Endothelial cell of umbilical vein (primary cell): ENCODE data around the gene PELI2. TPM values are rescaled to one million over a fixed set of nuclear protein-coding genes. Genes with fewer than 3 reads are reported as not detected.

Experiments
- BruUV-seq: library from RNA; stranded (reverse); fragments of 400-500 nt; replicated peaks from 2 replicates; lab custom pipeline; 2021; lab: Mats Ljungman, UMichigan
- CTCF ChIA-PET: fragments of 300-600, 350-600 bp; sonication (Branson Sonifier 250); formaldehyde crosslinking; loops from one replicate; lab custom pipeline; 2021; ENCODE audit warnings: antibody characterized with exemption, inconsistent platforms; lab: Charles Lee
- POLR2A ChIA-PET: fragments of 300-600, 350-600 bp; sonication (Branson Sonifier 250); formaldehyde crosslinking; loops from one replicate; lab custom pipeline; 2021; ENCODE audit warnings: antibody characterized with exemption, inconsistent platforms; lab: Charles Lee
- DNase-seq: peaks from one replicate; pipeline ENCODE4 v3.0.0-alpha.2; 2011; ENCODE audit warnings: low read depth, low spot score
- FAIRE-seq: peaks from 2 replicates; lab custom pipeline; 2011; peaks lifted over from hg19 to GRCh38; lab: Jason Lieb, UNC
- H2AFZ ChIP-seq: 2 replicates; pipeline ENCODE4 v1.6.0; 2012; ENCODE audit warnings: low read depth, low read length, control low read depth, inconsistent platforms
- H3K27ac ChIP-seq: 2 replicates; pipeline ENCODE4 v1.5.1; 2011; ENCODE audit warnings: low read depth, mild to moderate bottlenecking, control low read depth, low read length, moderate library complexity; ENCODE audit not compliant: insufficient read depth
- H3K27me3 ChIP-seq, 2 experiments: 2 replicates each; pipeline versions ENCODE4 v1.6.0 to v1.6.1; 2011; ENCODE audit warnings: low read length in 2 of 2, mixed read lengths in 1 of 2; ENCODE audit not compliant: control insufficient read depth in 2 of 2, insufficient read depth in 2 of 2
- H3K36me3 ChIP-seq, 2 experiments: 2 replicates in 1 of 2; 3 replicates in 1 of 2; pipeline ENCODE4 v1.5.1; 2011; ENCODE audit warnings: low read length in 2 of 2, mild to moderate bottlenecking in 1 of 2, moderate library complexity in 1 of 2; ENCODE audit not compliant: control insufficient read depth in 2 of 2, insufficient read depth in 2 of 2; ENCODE audit errors: extremely low read depth in 1 of 2
- H3K4me1 ChIP-seq: 3 replicates; pipeline ENCODE4 v1.5.1; 2011; ENCODE audit warnings: mild to moderate bottlenecking, low read length; ENCODE audit not compliant: control insufficient read depth, insufficient read depth; ENCODE audit errors: extremely low read depth
- H3K4me2 ChIP-seq: 2 replicates; pipeline ENCODE4 v1.6.1; 2011; ENCODE audit warnings: low read length, control low read depth, mixed read lengths; ENCODE audit not compliant: insufficient read depth
- H3K4me3 ChIP-seq, 3 experiments: fragments of 200-600 bp in 1 of 3; sonication (generic), shearing (Covaris generic) in 1 of 3; replicated peaks in 1 of 3; 2 replicates each; pipeline ENCODE4 v1.5.1; 2011 to 2016; ENCODE audit warnings: control low read depth in 3 of 3, low read length in 3 of 3, mild to moderate bottlenecking in 2 of 3, inconsistent platforms in 1 of 3, low read depth in 1 of 3, moderate library complexity in 1 of 3; ENCODE audit not compliant: insufficient read depth in 1 of 3
- H3K79me2 ChIP-seq: 2 replicates; pipeline ENCODE4 v1.6.0; 2012; ENCODE audit warnings: low read length, inconsistent platforms; ENCODE audit not compliant: control insufficient read depth, insufficient read depth
- H3K9ac ChIP-seq: replicated peaks from 2 replicates; pipeline ENCODE3; 2011; ENCODE audit warnings: low read length, control low read depth; ENCODE audit not compliant: insufficient read depth; ENCODE audit errors: extremely low read depth
- H3K9me1 ChIP-seq: replicated peaks from 3 replicates; pipeline ENCODE4 v1.6.0; 2011; ENCODE audit warnings: mild to moderate bottlenecking, low read length; ENCODE audit not compliant: control insufficient read depth, insufficient read depth; ENCODE audit errors: extremely low read depth
- H3K9me3 ChIP-seq: replicated peaks from 2 replicates; pipeline ENCODE4 v1.5.1; 2012; ENCODE audit warnings: low read length, inconsistent platforms; ENCODE audit not compliant: control insufficient read depth, insufficient read depth
- H4K20me1 ChIP-seq: replicated peaks from 2 replicates; pipeline ENCODE3; 2011; ENCODE audit warnings: mild to moderate bottlenecking, low read length; ENCODE audit not compliant: control insufficient read depth, insufficient read depth; ENCODE audit errors: extremely low read depth
- EZH2 ChIP-seq: IDR thresholded peaks from 2 replicates; pipeline ENCODE4 v1.6.1; 2012; ENCODE audit warnings: borderline replicate concordance, low read depth, mild to moderate bottlenecking, moderate library complexity, low read length, inconsistent platforms; ENCODE audit not compliant: severe bottlenecking
- FOS ChIP-seq: IDR thresholded peaks from 2 replicates; pipeline ENCODE4 v1.6.1; 2011; ENCODE audit warnings: mild to moderate bottlenecking, low read length, moderate library complexity, borderline replicate concordance; ENCODE audit not compliant: insufficient read depth
- GATA2 ChIP-seq: IDR thresholded peaks from 2 replicates; pipeline ENCODE4 v1.7.0; 2011; ENCODE audit warnings: low read depth, mild to moderate bottlenecking, moderate library complexity, mixed read lengths, low read length; ENCODE audit not compliant: insufficient read length, insufficient read depth
- JUN ChIP-seq: IDR thresholded peaks from 2 replicates; pipeline ENCODE4 v1.6.1; 2011; ENCODE audit warnings: borderline replicate concordance, low read depth; ENCODE audit not compliant: insufficient read length, insufficient read depth
- MYC ChIP-seq: IDR thresholded peaks from one replicate; pipeline ENCODE4 v1.6.1; 2011; ENCODE audit warnings: mild to moderate bottlenecking, low read depth, low read length
- POLR2A ChIP-seq: IDR thresholded peaks from 2 replicates; pipeline ENCODE4 v1.6.1; 2012; ENCODE audit warnings: low read depth, mild to moderate bottlenecking, control low read depth, low read length
- POLR2AphosphoS5 ChIP-seq: IDR thresholded peaks from 2 replicates; pipeline ENCODE4 v1.6.1; 2012; ENCODE audit warnings: low read depth, mild to moderate bottlenecking, control low read depth, low read length, moderate library complexity; ENCODE audit not compliant: insufficient read depth
- dilution Hi-C: fragments of 300-500 bp; cut with MboI; formaldehyde crosslinking; loops from one replicate; pipeline ENCODE4 v1.15.0; 2019; ENCODE audit warnings: low sequenced_read_pairs; ENCODE audit not compliant: extremely low pct_ligation_motif_present
- intact Hi-C: fragments of 100-400 bp; cut with micrococcal nuclease; formaldehyde crosslinking; loops from one replicate; pipeline ENCODE4 v1.10.0; 2022
- polyA plus RNA-seq, 4 experiments: library from polyadenylated mRNA; depleted of rRNA in 3 of 4; stranded (reverse) in 3 of 4; unstranded in 1 of 4; fragments of >200 nt; gene quantifications; 2 replicates each; pipeline versions ENCODE4 v1.2.1 to v1.2.3, GENCODE V29; 2011 to 2012; ENCODE audit warnings: missing spikeins in 1 of 4
- total RNA-seq: library from RNA; stranded (reverse); gene quantifications from 2 replicates; pipeline ENCODE4 v1.2.3, GENCODE V29; 2021
- TF ChIP-seq, protein P1 (sequence below): IDR thresholded peaks from 2 replicates; pipeline ENCODE4 v1.6.1; 2011; ENCODE audit not compliant: insufficient read depth, insufficient read length
- TF ChIP-seq, protein P2 (sequence below), 2 donors: IDR thresholded peaks; 1 replicate in 1 of 2; 2 replicates in 1 of 2; pipeline ENCODE4 v1.5.1; 2011; ENCODE audit warnings: low read length in 2 of 2, mild to moderate bottlenecking in 2 of 2, moderate library complexity in 2 of 2, control low read depth in 1 of 2, inconsistent platforms in 1 of 2, low read depth in 1 of 2; ENCODE audit not compliant: insufficient read depth in 1 of 2; ENCODE audit errors: extremely low read depth in 1 of 2

The PELI2 gene
- total and polyA plus RNA-seq, 2 donors (not counting 3 experiments of a cell fraction or from before 2014, with no cell fraction given) = 11.5 to 13.0 TPM

DNA sequence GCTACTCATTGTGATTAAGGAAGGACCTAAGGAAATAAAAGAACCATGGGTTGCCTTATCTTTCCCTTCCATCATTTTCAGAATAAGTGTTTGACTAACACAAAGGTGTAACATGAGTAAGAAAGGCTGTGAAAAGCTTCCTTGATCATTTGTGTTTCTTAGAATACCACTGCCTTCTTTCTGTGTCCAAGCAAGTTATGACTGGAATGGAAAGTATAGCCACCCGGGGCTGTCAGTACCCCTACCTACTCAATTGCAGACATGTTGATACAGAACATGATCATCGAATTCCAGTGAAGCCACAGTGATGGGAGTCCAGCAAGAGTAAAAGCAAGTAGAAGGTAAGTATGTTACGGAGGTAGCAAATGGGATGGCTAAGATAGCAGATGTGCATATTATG is 209.8 kb downstream of the PELI2 start:
- no TSS peak for BruUV-seq
- Histone ChIP-seq H3K9ac (no peak overlapping the region), H3K9me3 (no peaks in the 10 kb centered on the region), H2AFZ (no peak overlapping the region), H3K27me3 (peaks cover 0 to under 1% of the 10 kb centered on the region in 2 experiments), H3K4me3 (no peak overlapping the region), H3K79me2 (no peaks in the 10 kb centered on the region), H3K4me2 (no peak overlapping the region), H3K4me1 (peaks cover 6% of the 10 kb centered on the region), H3K27ac (no peak overlapping the region), H4K20me1 (no peaks in the 10 kb centered on the region), H3K36me3 (no peaks in the 10 kb centered on the region), H3K9me1 (no peaks in the 10 kb centered on the region)
- DNase-seq = no peak
- intact Hi-C loops = no loop called here
- dilution Hi-C loops = no loop called here
- TF ChIP-seq MYC (no peak), FOS (no peak), EZH2 (no peak), GATA2 (no peak), POLR2AphosphoS5 (no peak), JUN (no peak), POLR2A (no peak)
- TF ChIP-seq, protein P1, sequence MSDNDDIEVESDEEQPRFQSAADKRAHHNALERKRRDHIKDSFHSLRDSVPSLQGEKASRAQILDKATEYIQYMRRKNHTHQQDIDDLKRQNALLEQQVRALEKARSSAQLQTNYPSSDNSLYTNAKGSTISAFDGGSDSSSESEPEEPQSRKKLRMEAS = no peak
- TF ChIP-seq, protein P2, sequence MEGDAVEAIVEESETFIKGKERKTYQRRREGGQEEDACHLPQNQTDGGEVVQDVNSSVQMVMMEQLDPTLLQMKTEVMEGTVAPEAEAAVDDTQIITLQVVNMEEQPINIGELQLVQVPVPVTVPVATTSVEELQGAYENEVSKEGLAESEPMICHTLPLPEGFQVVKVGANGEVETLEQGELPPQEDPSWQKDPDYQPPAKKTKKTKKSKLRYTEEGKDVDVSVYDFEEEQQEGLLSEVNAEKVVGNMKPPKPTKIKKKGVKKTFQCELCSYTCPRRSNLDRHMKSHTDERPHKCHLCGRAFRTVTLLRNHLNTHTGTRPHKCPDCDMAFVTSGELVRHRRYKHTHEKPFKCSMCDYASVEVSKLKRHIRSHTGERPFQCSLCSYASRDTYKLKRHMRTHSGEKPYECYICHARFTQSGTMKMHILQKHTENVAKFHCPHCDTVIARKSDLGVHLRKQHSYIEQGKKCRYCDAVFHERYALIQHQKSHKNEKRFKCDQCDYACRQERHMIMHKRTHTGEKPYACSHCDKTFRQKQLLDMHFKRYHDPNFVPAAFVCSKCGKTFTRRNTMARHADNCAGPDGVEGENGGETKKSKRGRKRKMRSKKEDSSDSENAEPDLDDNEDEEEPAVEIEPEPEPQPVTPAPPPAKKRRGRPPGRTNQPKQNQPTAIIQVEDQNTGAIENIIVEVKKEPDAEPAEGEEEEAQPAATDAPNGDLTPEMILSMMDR (IDR thresholded peaks at IDR 0.05; ENCODE audit: extremely low read depth in 1 of 2, insufficient read depth in 1 of 2, low read depth in 1 of 2, low read length in 2 of 2) = no peak
- no peak for FAIRE-seq
- ChIA-PET CTCF (no interaction called here), POLR2A (no interaction called here)
